HepG2 (cell line): Measurements from ENCODE around the gene TAF1D. TPM values are rescaled to one million over a fixed set of nuclear protein-coding genes. Genes with fewer than 3 reads are reported as not detected.

Source experiments
- ATF7 ChIP-seq, 2 experiments: fragments of 450-650 bp in 1 of 2; sonication (generic) in 1 of 2; formaldehyde crosslinking in 1 of 2; IDR thresholded peaks; 2 replicates each; pipeline versions ENCODE4 v1.4.0 to v1.6.1; 2016 to 2020; ENCODE audit warnings: antibody characterized with exemption in 1 of 2, mild to moderate bottlenecking in 1 of 2, missing genetic modification reagents in 1 of 2
- CCDC6 ChIP-seq: sonication (generic); formaldehyde crosslinking; IDR thresholded peaks from 2 replicates; pipeline ENCODE4 v1.8.1; 2022; ENCODE audit warnings: mild to moderate bottlenecking, missing genetic modification reagents, moderate library complexity
- CSRNP2 ChIP-seq: sonication (generic); formaldehyde crosslinking; conservative IDR thresholded peaks from 2 replicates; pipeline ENCODE4 v1.8.0; 2022; ENCODE audit warnings: low read depth, missing genetic modification reagents
- EHMT2 ChIP-seq: fragments of 200-600 bp; sonication (generic); IDR thresholded peaks from 2 replicates; pipeline ENCODE4 v1.7.0; 2017; ENCODE audit warnings: antibody characterized with exemption, low read depth, low read length, borderline replicate concordance
- FOXK2 ChIP-seq: fragments of 450-650 bp; IDR thresholded peaks from 2 replicates; pipeline ENCODE4 v1.6.1; 2016
- FOXM1 ChIP-seq: sonication (generic); formaldehyde crosslinking; IDR thresholded peaks from 2 replicates; pipeline ENCODE4 v1.5.0; 2020; ENCODE audit warnings: missing genetic modification reagents
- HMGXB4 ChIP-seq, 2 experiments: sonication (generic) in 1 of 2; formaldehyde crosslinking in 1 of 2; IDR thresholded peaks; 2 replicates each; pipeline versions ENCODE4 v1.4.0 to v1.6.1; 2018 to 2020; ENCODE audit warnings: missing genetic modification reagents in 2 of 2, borderline replicate concordance in 1 of 2, low read depth in 1 of 2, mild to moderate bottlenecking in 1 of 2, missing biosample characterization in 1 of 2
- PHB2 ChIP-seq: fragments of 450-650 bp; IDR thresholded peaks from 2 replicates; pipeline ENCODE4 v1.6.1; 2018; ENCODE audit not compliant: partially characterized antibody
- RERE ChIP-seq: IDR thresholded peaks from 2 replicates; pipeline ENCODE4 v1.6.1; 2016; ENCODE audit warnings: low read depth, missing genetic modification reagents, missing compliant biosample characterization
- SRSF9 ChIP-seq: fragments of 200-400 bp; formaldehyde crosslinking; IDR thresholded peaks from 2 replicates; pipeline ENCODE4 v1.6.1; 2018; ENCODE audit warnings: borderline replicate concordance, mild to moderate bottlenecking, low read depth, low read length; ENCODE audit not compliant: insufficient read depth, poor library complexity, severe bottlenecking
- TOPORS ChIP-seq: sonication (generic); formaldehyde crosslinking; IDR thresholded peaks from 2 replicates; pipeline ENCODE4 v1.8.0; 2023; ENCODE audit warnings: mild to moderate bottlenecking, missing genetic modification reagents
- ZNF224 ChIP-seq: sonication (generic); formaldehyde crosslinking; IDR thresholded peaks from 2 replicates; pipeline ENCODE4 v1.5.0; 2020; ENCODE audit warnings: mild to moderate bottlenecking, missing genetic modification reagents
- ZNF329 ChIP-seq: sonication (generic); formaldehyde crosslinking; IDR thresholded peaks from 2 replicates; pipeline ENCODE4 v1.9.0; 2021; ENCODE audit warnings: low read depth, mild to moderate bottlenecking, missing genetic modification reagents
- ZNF773 ChIP-seq: sonication (generic); formaldehyde crosslinking; IDR thresholded peaks from 2 replicates; pipeline ENCODE4 v1.4.0; 2020; ENCODE audit warnings: missing genetic modification reagents, borderline replicate concordance
- polyA plus RNA-seq, 8 experiments: library from polyadenylated mRNA; depleted of rRNA in 3 of 8; stranded (reverse) in 7 of 8; unstranded in 1 of 8; fragments of >200 nt; fragmentation: Illumina TruSeq in 4 of 8; extraction: Trizol in 4 of 8; gene quantifications; 2 replicates each; pipeline versions ENCODE4 v1.2.1 to v1.2.3, GENCODE V29; 2011 to 2016; ENCODE audit warnings: low read depth in 4 of 8, missing spikeins in 1 of 8, mixed read lengths in 1 of 8; ENCODE audit not compliant: insufficient read depth in 1 of 8
- total RNA-seq, 5 experiments: library from RNA; depleted of rRNA; stranded (reverse); fragments of >200 nt; fragmentation: Illumina TruSeq; extraction: Trizol; gene quantifications; 2 replicates each; pipeline ENCODE4 v1.2.3, GENCODE V29; 2016; ENCODE audit warnings: low read depth in 1 of 5

The TAF1D gene
- total and polyA plus RNA-seq, 2 of the 13 experiments (the other 11 are each of a cell fraction or from before 2014, with no cell fraction given): 132 to 207 TPM

- TF ChIP-seq ATF7 (IDR thresholded peaks at IDR 0.05) (no peak), ATF7 (CRISPR knock-in tag; IDR thresholded peaks at IDR 0.05) (no peak; the same call in 1 of the 2 replicates), FOXK2 (no peak), TOPORS (no peak), ZNF329 (CRISPR knock-in tag) (no peak; the same call in 1 of the 2 replicates), RERE (CRISPR knock-in tag) (0 out of 2 replicates have a peak, but pooled peaks have one; percentile 29), SRSF9 (no peak), FOXM1 (no peak), CSRNP2 (CRISPR knock-in tag) (no peak), HMGXB4 (CRISPR knock-in tag; IDR thresholded peaks at IDR 0.05; ENCODE audit: borderline replicate concordance in 1 of 2, low read depth in 1 of 2) (peak; percentile 84 to 91), EHMT2 (no peak), ZNF773 (CRISPR knock-in tag) (no peak), ZNF224 (CRISPR knock-in tag) (peak; percentile 6; the same call in 1 of the 2 replicates), PHB2 (no peak), CCDC6 (CRISPR knock-in tag) (no peak)
Measured at GRCh38 chr11:93741094-93741881, at the start of gene TAF1D, which contains the start of gene C11orf54 (continued).
